MG63 (cell line): ENCODE data around the gene CRX. TPM values are rescaled to one million over a fixed set of nuclear protein-coding genes. Genes with fewer than 3 reads are reported as not detected.
"Not testable (repeated sequence)": the region's sequence is repeated elsewhere in the genome, so short reads cannot be mapped to it uniquely, and the experiment has no call there.

Experiments used
- DNase-seq: peaks from one replicate; pipeline ENCODE4 v3.0.0-alpha.2; 2020
- H3K27me3 ChIP-seq: fragments of 250-450 bp; sonication (Bioruptor Pico); 2 replicates; pipeline ENCODE4 v1.5.1; 2020; ENCODE audit warnings: mild to moderate bottlenecking, moderate library complexity
- H3K36me3 ChIP-seq: fragments of 250-450 bp; sonication (Bioruptor Pico); 2 replicates; pipeline ENCODE4 v1.5.1; 2020; ENCODE audit warnings: mild to moderate bottlenecking, moderate library complexity
- H3K4me3 ChIP-seq: fragments of 250-450 bp; sonication (Bioruptor Pico); 2 replicates; pipeline ENCODE4 v1.5.1; 2020; ENCODE audit warnings: mild to moderate bottlenecking, moderate library complexity
- H3K9me3 ChIP-seq: fragments of 250-450 bp; sonication (Bioruptor Pico); 2 replicates; pipeline ENCODE4 v1.5.1; 2020; ENCODE audit warnings: mild to moderate bottlenecking, moderate library complexity
- total RNA-seq: library from RNA; depleted of rRNA; stranded (reverse); fragments of >200 nt; shearing (Covaris generic); gene quantifications from 2 replicates; pipeline ENCODE4 v1.2.3, GENCODE V29; 2014; ENCODE audit warnings: low replicate concordance

Gene CRX
- total RNA-seq, 1 experiment from 2014 or later: not detected

DNA sequence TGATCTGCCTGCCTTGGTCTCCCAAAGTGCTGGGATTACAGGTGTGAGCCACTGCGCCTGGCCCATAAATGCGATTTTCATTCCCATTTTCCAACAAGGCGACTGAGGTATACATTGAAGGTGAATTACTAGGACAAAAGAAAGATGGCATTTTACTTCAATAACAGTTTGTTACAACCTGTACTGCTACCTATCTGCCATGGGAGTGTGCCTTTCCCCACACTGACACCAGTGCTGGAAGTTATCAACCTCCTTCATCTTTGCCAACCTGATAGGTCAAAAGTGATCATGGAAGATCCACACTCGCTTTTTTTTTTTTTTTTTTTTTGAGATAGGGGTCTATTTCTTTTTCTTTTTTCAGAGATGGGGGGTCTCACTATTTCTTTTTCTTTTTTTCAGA, 11.0 kb downstream of the CRX start:
- H3K36me3 ChIP-seq: no peaks in the 10 kb centered on the region
- H3K9me3 ChIP-seq: no peaks in the 10 kb centered on the region
- DNase-seq: no peak
- no peak overlapping the region for H3K4me3 ChIP-seq
- H3K27me3 ChIP-seq: peaks cover 10% of the 10 kb centered on the region

GRCh38 chr19:47836038-47836437, 14.3 kb downstream of the CRX start:
- Histone ChIP-seq H3K27me3 (peaks cover 3% of the 10 kb centered on the region; the same call in 1 of the 2 replicates), H3K4me3 (no peak overlapping the region), H3K36me3 (no peaks in the 10 kb centered on the region), H3K9me3 (no peaks in the 10 kb centered on the region)
- DNase-seq: no peak

- Histone ChIP-seq H3K4me3 (no peak overlapping the region), H3K9me3 (no peaks in the 10 kb centered on the region), H3K36me3 (no peaks in the 10 kb centered on the region), H3K27me3 (no peaks in the 10 kb centered on the region)
- DNase-seq: no peak
Observed at GRCh38 chr19:47839411-47839810, 17.7 kb downstream of the CRX start.

GRCh38 chr19:47839913-47840312, 18.2 kb downstream of the CRX start:
- no peak for DNase-seq
- Histone ChIP-seq H3K36me3 (no peaks in the 10 kb centered on the region), H3K9me3 (no peaks in the 10 kb centered on the region), H3K4me3 (no peak overlapping the region), H3K27me3 (no peaks in the 10 kb centered on the region)

GRCh38 chr19:47842941-47843340, 21.2 kb downstream of the CRX start:
- no peak for DNase-seq
- Histone ChIP-seq H3K27me3 (peaks cover 4% of the 10 kb centered on the region), H3K9me3 (no peaks in the 10 kb centered on the region), H3K36me3 (no peaks in the 10 kb centered on the region), H3K4me3 (no peak overlapping the region)

DNA sequence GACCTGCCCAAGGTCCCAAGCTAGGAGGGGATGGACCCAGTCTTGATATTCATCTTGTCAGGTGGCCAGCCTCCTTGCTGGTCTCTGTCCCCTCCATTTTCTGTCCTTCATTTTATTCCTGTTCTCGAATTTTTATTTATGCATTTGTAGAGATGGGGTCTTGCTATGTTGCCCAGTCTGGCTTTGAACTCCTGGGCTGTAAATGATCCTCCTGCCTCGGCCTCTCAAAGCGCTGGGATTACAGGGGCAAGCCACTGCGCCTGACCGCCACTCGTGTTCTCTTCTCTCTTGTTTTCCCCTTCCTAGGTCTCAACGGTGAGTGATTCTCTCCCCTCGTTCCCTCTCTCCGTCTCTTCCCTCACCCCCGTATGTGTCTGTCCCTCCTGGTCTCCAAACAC, 26.7 kb downstream of the CRX start:
- peaks cover 19% of the 10 kb centered on the region for H3K27me3 ChIP-seq
- H3K4me3 ChIP-seq: no peak overlapping the region
- no peak for DNase-seq
- H3K36me3 ChIP-seq: no peaks in the 10 kb centered on the region
- H3K9me3 ChIP-seq: no peaks in the 10 kb centered on the region

- H3K4me3 ChIP-seq: peak overlapping the region; percentile 17; the same call in 1 of the 2 replicates
- no peaks in the 10 kb centered on the region for H3K9me3 ChIP-seq
- no peaks in the 10 kb centered on the region for H3K36me3 ChIP-seq
- H3K27me3 ChIP-seq: peaks cover 19% of the 10 kb centered on the region
- peak; percentile 39 for DNase-seq
Observed at GRCh38 chr19:47848823-47849473, 27.2 kb downstream of the CRX start.

DNA sequence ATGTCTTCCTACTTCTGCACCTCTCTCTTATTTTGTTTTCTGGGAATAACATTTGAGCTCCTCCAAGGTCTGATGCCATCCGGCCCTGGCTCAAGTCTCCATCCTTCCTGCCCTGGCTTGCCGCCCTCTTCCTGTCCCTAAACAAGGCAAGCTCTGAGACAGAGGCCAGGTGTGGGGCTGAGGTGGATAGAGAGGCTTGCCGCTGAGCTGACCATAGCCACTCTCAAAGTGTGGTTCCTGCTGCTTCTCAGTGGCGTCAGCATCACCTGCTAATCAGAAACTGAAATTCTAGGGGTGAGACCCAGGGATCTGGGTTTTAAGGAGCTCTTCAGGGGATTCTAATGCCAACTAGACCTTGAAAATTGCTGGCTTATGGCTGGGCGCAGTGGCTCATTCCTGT, 31.3 kb downstream of the CRX start:
- DNase-seq: no peak
- Histone ChIP-seq H3K36me3 (no peaks in the 10 kb centered on the region), H3K4me3 (no peak overlapping the region), H3K9me3 (no peaks in the 10 kb centered on the region), H3K27me3 (peaks cover 15% of the 10 kb centered on the region)

DNA sequence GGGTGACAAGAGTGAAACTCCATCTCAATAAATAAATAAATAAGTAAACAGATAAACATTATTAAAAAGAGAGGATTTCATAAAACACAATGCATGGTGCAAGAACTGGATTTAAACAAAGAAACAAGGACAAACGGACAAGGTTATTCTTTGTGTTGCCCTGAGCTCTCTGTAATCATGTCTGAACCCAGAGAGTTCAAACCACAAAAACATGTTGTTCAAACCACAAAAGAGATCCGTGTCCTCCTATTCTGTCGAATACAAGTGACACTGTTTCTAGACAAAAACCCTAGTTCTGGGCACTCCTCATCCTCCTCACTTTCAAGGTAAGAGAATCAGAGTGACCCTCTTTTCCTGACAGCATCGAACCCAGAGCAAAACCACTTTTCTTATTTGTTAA, 32.7 kb downstream of the CRX start:
- no peaks in the 10 kb centered on the region for H3K36me3 ChIP-seq
- H3K27me3 ChIP-seq: peaks cover 4% of the 10 kb centered on the region; the same call in 1 of the 2 replicates
- no peaks in the 10 kb centered on the region for H3K9me3 ChIP-seq
- H3K4me3 ChIP-seq: no peak overlapping the region
- DNase-seq: no peak

DNA sequence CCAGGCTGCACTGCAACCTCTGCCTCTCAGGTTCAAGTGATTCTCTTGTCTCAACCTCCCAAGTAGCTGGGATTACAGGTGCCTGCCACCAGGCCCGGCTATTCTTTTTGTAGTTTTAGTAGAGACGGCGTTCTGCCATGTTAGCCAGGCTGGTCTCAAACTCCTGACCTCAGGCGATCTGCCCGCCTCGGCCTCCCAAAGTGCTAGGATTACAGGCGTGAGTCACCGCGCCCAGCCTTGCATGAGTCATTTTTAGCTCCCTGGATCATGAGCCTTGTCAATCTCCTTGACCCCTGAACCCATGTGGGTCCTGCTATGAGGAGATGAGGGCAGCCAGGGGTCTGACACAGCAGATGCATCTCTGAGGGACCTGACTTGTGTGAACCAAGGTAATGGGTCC, 36.5 kb downstream of the CRX start:
- H3K4me3 ChIP-seq, H3K36me3 ChIP-seq, H3K9me3 ChIP-seq, H3K27me3 ChIP-seq: not testable (repeated sequence)
- peak; percentile 80 for DNase-seq

DNA sequence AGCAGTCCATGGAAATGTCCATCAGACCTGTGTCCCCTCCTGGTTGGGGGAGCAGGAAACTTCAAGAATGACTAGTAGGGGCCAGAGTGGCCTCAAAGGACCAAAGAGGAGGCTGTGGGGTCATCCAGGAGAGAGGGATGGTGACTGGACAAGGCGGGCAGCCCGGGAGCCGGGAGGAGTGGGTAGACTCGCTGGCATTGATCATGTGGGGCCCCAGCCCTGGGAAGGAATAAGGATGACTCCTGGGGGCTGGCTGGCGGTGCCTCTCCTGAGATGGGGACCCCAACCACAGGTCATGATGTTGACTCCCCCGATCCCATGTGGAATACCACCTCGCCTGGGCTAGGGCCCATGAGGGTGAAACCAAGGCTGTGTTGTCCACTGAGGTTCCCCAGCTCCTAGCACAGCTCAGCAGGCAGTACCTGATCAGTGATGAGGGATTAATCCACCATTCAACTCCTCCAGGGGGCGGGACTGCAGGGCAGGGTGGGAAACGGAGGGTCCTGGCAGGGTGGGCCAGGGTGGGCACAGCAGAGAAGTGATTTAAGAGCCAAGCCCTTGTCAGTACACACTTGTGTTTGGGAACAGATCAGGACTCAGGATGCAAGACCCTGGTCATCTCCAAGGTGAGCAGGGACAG, 37.0 kb downstream of the CRX start, which contains the start of gene TPRX2:
TSS of gene TPRX2 (plus strand) at position 590 of the 640 bp plus-strand sequence. CDS start at position 602, 12 bp downstream.
- not testable (repeated sequence) for H3K36me3 ChIP-seq, DNase-seq, H3K27me3 ChIP-seq, H3K4me3 ChIP-seq, H3K9me3 ChIP-seq

GRCh38 chr19:47859838-47860237, 38.1 kb downstream of the CRX start:
- not testable (repeated sequence) for DNase-seq, H3K27me3 ChIP-seq, H3K4me3 ChIP-seq, H3K36me3 ChIP-seq, H3K9me3 ChIP-seq

GRCh38 chr19:47860602-47861297, 39.0 kb downstream of the CRX start:
- H3K4me3 ChIP-seq: no peak overlapping the region
- no peaks in the 10 kb centered on the region for H3K9me3 ChIP-seq
- no peak for DNase-seq
- no peaks in the 10 kb centered on the region for H3K27me3 ChIP-seq
- H3K36me3 ChIP-seq: no peaks in the 10 kb centered on the region

- Histone ChIP-seq H3K4me3 (no peak overlapping the region), H3K9me3 (no peaks in the 10 kb centered on the region), H3K36me3 (no peaks in the 10 kb centered on the region), H3K27me3 (no peaks in the 10 kb centered on the region)
- no peak for DNase-seq
Observed at GRCh38 chr19:47861630-47862029, 39.9 kb downstream of the CRX start.

DNA sequence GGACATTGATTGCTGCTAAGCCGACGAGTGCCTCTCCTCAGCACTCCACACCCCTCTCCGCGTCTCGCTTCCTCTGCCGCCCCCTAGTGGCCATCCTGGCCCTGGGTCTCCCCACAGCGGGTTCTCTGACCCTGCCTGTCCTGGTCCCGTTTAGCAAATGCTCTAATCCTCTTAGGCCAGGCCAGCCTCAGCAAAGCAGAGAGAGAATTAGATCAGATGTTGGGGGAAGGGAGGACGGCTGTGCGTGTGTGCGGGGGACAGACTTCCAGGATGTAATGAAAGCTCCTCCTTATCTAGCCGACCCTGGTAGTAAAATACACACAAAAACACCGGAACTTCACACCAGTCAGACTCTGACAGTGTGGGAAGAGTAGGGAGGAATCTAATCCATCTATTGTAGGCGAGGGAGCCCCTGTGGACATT, 41.8 kb downstream of the CRX start:
- no peaks in the 10 kb centered on the region for H3K36me3 ChIP-seq
- H3K4me3 ChIP-seq: no peak overlapping the region
- peak; percentile 81 for DNase-seq
- no peaks in the 10 kb centered on the region for H3K9me3 ChIP-seq
- peaks cover 4% of the 10 kb centered on the region; the same call in 1 of the 2 replicates for H3K27me3 ChIP-seq

DNA sequence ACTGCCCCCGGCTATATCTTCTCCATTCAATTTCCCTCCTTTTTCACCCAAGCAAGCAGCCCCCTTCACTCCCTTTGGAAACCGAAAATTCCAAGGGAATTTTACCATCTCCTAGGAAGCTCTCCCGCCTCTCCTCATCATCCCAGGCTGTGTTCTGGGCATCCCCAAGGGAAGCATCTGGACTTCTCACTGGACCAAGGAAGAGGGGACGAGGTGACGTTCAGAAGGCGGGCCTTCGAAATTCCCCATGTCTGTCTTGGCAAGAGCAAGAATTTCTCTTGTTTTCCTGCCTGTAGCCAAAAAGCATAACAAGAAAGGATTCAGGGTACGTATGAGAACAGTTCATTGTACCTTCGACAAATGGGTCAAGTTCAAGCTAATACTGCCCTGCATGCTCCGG, 43.4 kb downstream of the CRX start:
- H3K4me3 ChIP-seq: no peak overlapping the region
- no peaks in the 10 kb centered on the region for H3K36me3 ChIP-seq
- no peaks in the 10 kb centered on the region for H3K9me3 ChIP-seq
- DNase-seq: no peak
- peaks cover 7% of the 10 kb centered on the region; the same call in 1 of the 2 replicates for H3K27me3 ChIP-seq

DNA sequence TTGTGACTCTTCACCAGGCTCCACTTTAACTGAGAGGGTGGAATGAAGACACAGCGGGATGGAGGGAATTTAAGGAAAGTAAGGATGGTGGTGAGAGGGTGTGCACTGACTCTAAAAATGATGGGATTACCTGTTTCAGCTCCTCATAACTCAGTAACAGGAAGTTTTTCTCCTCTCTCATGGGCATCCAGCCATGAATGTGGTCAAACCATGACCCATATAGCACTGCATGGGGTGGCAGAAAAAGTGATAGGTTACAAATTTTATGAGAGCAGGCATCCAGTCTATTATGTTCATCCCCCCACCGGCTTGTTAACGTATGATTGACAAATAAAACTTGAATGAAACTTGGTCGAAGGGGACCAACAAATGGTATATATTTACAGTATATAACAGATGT, 57.2 kb downstream of the CRX start:
- DNase-seq: no peak
- H3K27me3 ChIP-seq: peaks cover 32% of the 10 kb centered on the region
- no peaks in the 10 kb centered on the region for H3K9me3 ChIP-seq
- no peaks in the 10 kb centered on the region for H3K36me3 ChIP-seq
- no peak overlapping the region for H3K4me3 ChIP-seq
